Prostate gland (tissue), 2 donors: Measurements from ENCODE around the gene SF1. TPM values are rescaled to one million over a fixed set of nuclear protein-coding genes. Genes with fewer than 3 reads are reported as not detected.

ENCODE experiments used
- DNase-seq: peaks from one replicate; pipeline ENCODE4 v3.0.0-alpha.2; 2019; ENCODE audit warnings: low spot score
- H3K27ac ChIP-seq, 2 donors: fragments of 200-600 bp; sonication (generic); 2 replicates each; pipeline ENCODE4 v1.5.1; 2017 to 2019
- H3K27me3 ChIP-seq: fragments of 200-600 bp; sonication (generic); replicated peaks from 2 replicates; pipeline ENCODE4 v1.5.1; 2019; ENCODE audit not compliant: insufficient read depth
- H3K36me3 ChIP-seq, 2 donors: fragments of 200-600 bp; sonication (generic); 1 replicate in 1 of 2; 2 replicates in 1 of 2; pipeline versions ENCODE4 v1.5.1 to v1.8.1; 2017 to 2019
- H3K4me1 ChIP-seq: fragments of 200-600 bp; sonication (generic); replicated peaks from 2 replicates; pipeline ENCODE4 v1.5.1; 2019
- H3K4me3 ChIP-seq, 2 donors: fragments of 200-600 bp; sonication (generic); 2 replicates each; pipeline ENCODE4 v1.5.1; 2017 to 2019
- H3K9me3 ChIP-seq: fragments of 200-600 bp; sonication (generic); 2 replicates; pipeline ENCODE4 v1.5.1; 2017
- CTCF ChIP-seq, 4 experiments: fragments of 200-600 bp in 2 of 4; fragments of 450-650 bp in 2 of 4; sonication (generic) in 2 of 4; IDR thresholded peaks; 1 replicate in 3 of 4; 2 replicates in 1 of 4; pipeline ENCODE4 v1.5.1; 2016 to 2019; ENCODE audit warnings: antibody characterized with exemption in 4 of 4, mild to moderate bottlenecking in 2 of 4, moderate library complexity in 2 of 4
- POLR2A ChIP-seq: fragments of 450-650 bp; IDR thresholded peaks from one replicate; pipeline ENCODE4 v1.6.1; 2016; ENCODE audit warnings: antibody characterized with exemption, mild to moderate bottlenecking
- POLR2AphosphoS5 ChIP-seq: sonication (generic); formaldehyde crosslinking; IDR thresholded peaks from one replicate; pipeline ENCODE4 v1.6.1; 2017; ENCODE audit warnings: antibody characterized with exemption
- WGBS: methylation state at CpG from one replicate; pipeline ENCODE4 v1.1.5; 2018; 5-methylcytosine and 5-hydroxymethylcytosine counted together
- intact Hi-C: fragments of 100-400 bp; cut with DNase I; formaldehyde crosslinking; loops from one replicate; pipeline ENCODE4 v1.14.2; 2022
- total RNA-seq, 2 donors: library from RNA; depleted of rRNA; stranded (reverse); fragments of >200 nt; gene quantifications; one replicate each; pipeline ENCODE4 v1.1.0, GENCODE V29; 2016

The SF1 gene
- total RNA-seq, 2 donors from 2014 or later, result 263 to 409 TPM

GRCh38 chr11:64751136-64751535 lies 27.2 kb downstream of the SF1 start:
- TF ChIP-seq POLR2A, result no peak
- TF ChIP-seq CTCF (IDR thresholded peaks at IDR 0.05), result no peak
- TF ChIP-seq POLR2AphosphoS5, result no peak
- no peak for DNase-seq
- H3K36me3 ChIP-seq, result no peaks in the 10 kb centered on the region
- 90% methylated on average over 9 of the region's 9 CpGs for WGBS
- no peak overlapping the region for H3K4me3 ChIP-seq
- intact Hi-C loops, result no loop called here
- H3K4me1 ChIP-seq, result no peaks in the 10 kb centered on the region
- no peak overlapping the region for H3K27ac ChIP-seq
- no peaks in the 10 kb centered on the region for H3K9me3 ChIP-seq
- H3K27me3 ChIP-seq, result no peaks in the 10 kb centered on the region

- H3K4me1 ChIP-seq, result no peaks in the 10 kb centered on the region
- no peak overlapping the region for H3K27ac ChIP-seq
- H3K9me3 ChIP-seq, result no peaks in the 10 kb centered on the region
- 92% methylated on average over 13 of the region's 13 CpGs for WGBS
- no peaks in the 10 kb centered on the region for H3K27me3 ChIP-seq
- H3K36me3 ChIP-seq, result no peaks in the 10 kb centered on the region
- TF ChIP-seq POLR2AphosphoS5, result no peak
- TF ChIP-seq CTCF (IDR thresholded peaks at IDR 0.05), result no peak
- no peak for TF ChIP-seq POLR2A
- no peak overlapping the region for H3K4me3 ChIP-seq
- intact Hi-C loops, result no loop called here
- DNase-seq, result no peak
These were observed 27.8 kb downstream of the SF1 start for GRCh38 chr11:64750361-64751054.

- Histone ChIP-seq H3K4me1 (peaks cover 4% of the 10 kb centered on the region), H3K4me3 (no peak overlapping the region), H3K9me3 (no peaks in the 10 kb centered on the region), H3K27me3 (no peaks in the 10 kb centered on the region), H3K27ac (no peak overlapping the region), H3K36me3 (no peaks in the 10 kb centered on the region)
- no peak for DNase-seq
- intact Hi-C loops, result no loop called here
- WGBS, result 79% methylated on average over 15 of the region's 15 CpGs
- TF ChIP-seq CTCF (IDR thresholded peaks at IDR 0.05) (no peak), POLR2AphosphoS5 (no peak), POLR2A (no peak)
These were observed 30.2 kb downstream of the SF1 start for GRCh38 chr11:64747961-64748665.

- H3K27ac ChIP-seq, result peak overlapping the region; percentile 77 to 83
These were observed 31.9 kb downstream of the SF1 start for GRCh38 chr11:64746486-64746885.

More at GRCh38 chr11:64746486-64746885, 31.9 kb downstream of the SF1 start:
- peaks cover 7% of the 10 kb centered on the region for H3K4me1 ChIP-seq
- no peak overlapping the region for H3K4me3 ChIP-seq
- H3K36me3 ChIP-seq, result no peaks in the 10 kb centered on the region
- intact Hi-C loops, result no loop called here
- no peak for TF ChIP-seq CTCF (IDR thresholded peaks at IDR 0.05)
- no peak for TF ChIP-seq POLR2A
- no peak for TF ChIP-seq POLR2AphosphoS5
- H3K27me3 ChIP-seq, result no peaks in the 10 kb centered on the region
- WGBS, result 83% methylated on average over 10 of the region's 10 CpGs
- DNase-seq, result no peak
- H3K9me3 ChIP-seq, result no peaks in the 10 kb centered on the region
